Ovary (tissue), 3 donors: ENCODE measurements around the gene CRY2.

Experiments used
- CTCF ChIP-seq, 3 donors: fragments of 450-650 bp in 2 of 3; fragments of 200-600 bp in 1 of 3; IDR thresholded peaks; one replicate each; pipeline versions ENCODE4 v1.5.1 to v1.8.0; 2016 to 2022; ENCODE audit warnings: antibody characterized with exemption in 3 of 3, mild to moderate bottlenecking in 1 of 3
- POLR2A ChIP-seq: fragments of 450-650 bp; IDR thresholded peaks from one replicate; pipeline ENCODE4 v1.6.1; 2017; ENCODE audit warnings: antibody characterized with exemption, mild to moderate bottlenecking, moderate library complexity
- donor health status: DM: no; HTN: no; CAD: no.

GRCh38 chr11:45890886-45891550 is 43.7 kb downstream of the CRY2 start:
- TF ChIP-seq CTCF (IDR thresholded peaks at IDR 0.05) (no peak), POLR2A (no peak)
